DMS114 treated with DMSO at 0.1 percent for 48 hours (cell line): ENCODE results near the gene PLCXD3.

Experiments used
- DNase-seq: peaks from one replicate; lab custom pipeline; 2025; ENCODE audit not compliant: unreplicated experiment; lab: John Stamatoyannopoulos, UW

The PLCXD3 gene

GRCh38 chr5:41415242-41415641 lies 95.2 kb downstream of the PLCXD3 start:
- no peak for DNase-seq

GRCh38 chr5:41414598-41414997 lies 95.8 kb downstream of the PLCXD3 start:
- no peak for DNase-seq

DNA sequence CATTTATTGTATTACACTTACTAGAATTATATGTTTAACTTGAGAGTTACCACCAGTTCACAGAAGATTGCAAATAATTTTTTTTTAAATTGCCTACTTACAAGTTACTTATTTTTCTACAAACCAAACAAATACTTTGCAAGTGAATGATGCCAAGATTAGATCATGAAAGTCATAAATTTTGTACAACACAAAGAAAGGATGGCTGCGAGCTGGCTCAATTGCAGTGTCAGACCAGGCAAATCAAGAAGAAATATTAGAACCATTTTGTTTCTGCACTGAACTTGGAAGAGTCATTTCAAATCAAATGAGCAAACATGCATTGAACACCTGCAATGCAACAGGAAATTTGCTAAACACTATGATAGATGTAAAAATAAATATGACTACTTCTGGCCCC lies 97.3 kb downstream of the PLCXD3 start:
- no peak for DNase-seq

DNA sequence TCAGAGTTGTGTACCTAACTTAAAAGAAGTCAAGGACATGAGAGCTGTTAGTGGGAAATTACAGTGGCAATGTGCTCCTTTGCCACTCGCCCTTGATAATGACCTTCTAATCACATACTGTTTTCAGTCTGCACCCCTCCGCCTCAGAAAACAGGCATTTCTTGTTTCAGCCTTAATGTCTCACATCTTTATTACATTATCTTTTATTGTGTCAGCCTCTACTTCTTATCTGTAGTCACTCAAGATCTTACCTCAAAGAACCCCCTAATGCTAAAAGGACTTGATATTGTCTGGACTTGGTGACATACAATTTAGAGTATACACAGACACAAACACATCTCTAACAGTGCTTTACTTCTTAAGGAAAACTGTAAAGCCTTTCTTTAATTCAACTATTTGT lies 97.9 kb downstream of the PLCXD3 start:
- DNase-seq: no peak

DNA sequence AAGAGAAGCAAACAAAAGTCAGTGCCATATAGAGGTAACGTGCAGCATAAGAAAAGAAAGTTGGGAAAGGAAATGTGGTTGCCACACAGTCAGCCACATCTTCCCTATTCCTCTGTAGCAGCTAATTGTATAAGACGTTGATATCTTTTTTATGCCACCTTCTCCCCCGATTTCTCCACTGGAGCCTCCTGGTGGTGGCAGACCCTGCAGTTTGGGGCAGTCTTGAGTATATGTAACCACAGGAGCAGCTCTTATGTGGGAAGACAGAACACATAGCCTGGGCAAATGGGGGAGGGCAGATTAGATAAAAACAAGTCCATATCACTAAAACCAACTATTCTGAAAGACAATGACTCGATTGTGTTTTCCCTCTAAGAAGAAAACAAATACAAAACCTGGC lies 99.7 kb downstream of the PLCXD3 start:
- no peak for DNase-seq

DNA sequence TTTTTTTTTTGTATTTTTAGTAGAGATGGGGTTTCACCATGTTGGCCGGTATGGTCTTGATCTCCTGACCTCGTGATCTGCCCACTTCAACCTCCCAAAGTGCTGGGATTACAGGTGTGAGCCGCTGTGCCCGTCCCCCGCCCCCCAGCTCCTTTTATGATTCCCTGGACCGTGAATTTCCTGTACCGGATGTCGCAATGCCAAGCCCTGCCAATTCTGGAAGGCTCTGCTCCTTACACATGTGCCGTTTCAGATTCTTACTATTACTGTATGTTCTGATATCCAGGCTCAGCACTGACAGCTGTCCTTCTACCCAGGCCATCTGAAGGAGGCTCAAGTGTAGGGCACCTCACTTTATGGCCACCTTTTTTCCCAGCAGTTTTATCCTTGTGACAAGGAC lies 100.1 kb downstream of the PLCXD3 start:
- no peak for DNase-seq

GRCh38 chr5:41408676-41409443 lies 101.5 kb downstream of the PLCXD3 start:
- DNase-seq: no peak

GRCh38 chr5:41406936-41407335 lies 103.5 kb downstream of the PLCXD3 start:
- no peak for DNase-seq

DNA sequence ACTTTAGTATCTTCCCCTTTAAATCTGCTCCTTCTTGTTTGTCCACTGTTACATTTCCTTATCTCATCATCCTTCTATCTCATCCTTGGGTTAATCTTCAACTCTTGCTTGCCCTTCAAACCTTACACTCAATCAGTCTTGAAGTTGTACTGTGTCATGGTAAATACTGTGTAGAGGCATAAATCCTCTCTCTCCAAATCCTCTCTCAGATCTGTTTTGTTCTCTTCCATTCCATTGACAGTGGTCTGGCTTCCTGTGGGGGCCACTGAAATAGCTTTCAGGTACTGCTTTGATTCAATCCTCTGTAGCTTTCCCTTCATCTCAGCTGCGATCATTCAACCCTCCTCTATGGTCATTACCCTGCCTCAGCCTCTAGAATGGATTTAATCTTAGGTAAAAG lies 104.0 kb downstream of the PLCXD3 start:
- no peak for DNase-seq

DNA sequence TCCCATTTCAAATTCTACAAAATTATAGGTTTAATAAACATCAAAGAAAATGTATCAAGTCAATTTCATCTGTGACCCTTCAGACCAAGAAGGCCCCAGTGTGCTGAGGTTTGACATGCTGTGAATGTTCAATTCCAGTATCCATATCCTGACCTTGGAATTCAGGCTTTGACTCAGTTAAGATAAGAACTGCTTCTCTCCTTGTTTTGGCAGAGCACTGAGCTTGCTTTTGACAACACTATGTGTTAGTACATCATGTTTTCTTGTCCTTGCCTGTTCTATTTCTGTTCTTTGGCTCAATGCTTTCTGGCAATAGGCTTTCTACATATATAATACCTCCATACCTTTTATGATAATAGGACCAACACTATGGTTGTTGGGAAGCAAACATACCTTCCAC lies 105.6 kb downstream of the PLCXD3 start:
- DNase-seq: no peak

DNA sequence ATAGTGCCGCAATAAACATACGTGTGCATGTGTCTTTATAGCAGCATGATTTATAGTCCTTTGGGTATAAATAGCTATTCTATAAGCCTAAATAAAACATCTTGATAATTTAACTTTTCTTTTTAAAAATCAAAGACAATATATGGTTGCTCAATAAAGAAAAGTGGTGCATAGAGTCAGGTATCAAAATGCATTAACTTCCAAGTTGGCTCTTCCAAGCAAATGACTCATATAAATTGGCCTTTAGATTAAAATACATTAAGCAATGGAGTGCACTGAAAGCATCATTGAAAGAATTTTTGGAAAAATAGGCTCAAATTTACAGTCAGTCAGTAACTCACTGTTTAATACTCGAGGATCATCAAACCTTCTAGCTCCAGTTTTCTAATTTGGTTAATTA lies 106.6 kb downstream of the PLCXD3 start:
- DNase-seq: no peak

- DNase-seq: no peak
Measured at GRCh38 chr5:41402845-41403244, 107.6 kb downstream of the PLCXD3 start.

- no peak for DNase-seq
Measured at GRCh38 chr5:41399839-41400238, 110.6 kb downstream of the PLCXD3 start.

DNA sequence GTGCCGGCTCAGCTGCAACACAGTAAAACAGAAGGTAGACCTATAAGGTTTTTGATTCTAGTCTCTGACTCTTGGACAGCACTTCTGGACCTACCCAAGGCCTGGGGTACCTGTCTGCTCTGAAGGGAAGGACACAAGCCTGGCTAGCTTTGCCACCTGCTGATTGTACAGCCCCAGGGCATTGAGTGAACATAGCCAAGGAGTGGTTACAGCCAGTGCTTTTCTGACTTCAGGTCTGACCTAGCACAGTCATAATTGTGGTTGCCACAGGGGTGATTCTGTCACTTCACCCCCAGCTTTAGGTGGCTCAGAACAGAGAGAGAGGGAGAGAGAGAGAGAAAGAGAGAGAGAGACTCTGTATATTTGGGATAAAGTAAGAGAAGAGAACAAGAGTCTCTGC lies 118.4 kb downstream of the PLCXD3 start:
- DNase-seq: no peak

GRCh38 chr5:41374631-41375030 lies 135.8 kb downstream of the PLCXD3 start:
- no peak for DNase-seq

- no peak for DNase-seq
Measured at GRCh38 chr5:41373230-41373629, 137.2 kb downstream of the PLCXD3 start.

DNA sequence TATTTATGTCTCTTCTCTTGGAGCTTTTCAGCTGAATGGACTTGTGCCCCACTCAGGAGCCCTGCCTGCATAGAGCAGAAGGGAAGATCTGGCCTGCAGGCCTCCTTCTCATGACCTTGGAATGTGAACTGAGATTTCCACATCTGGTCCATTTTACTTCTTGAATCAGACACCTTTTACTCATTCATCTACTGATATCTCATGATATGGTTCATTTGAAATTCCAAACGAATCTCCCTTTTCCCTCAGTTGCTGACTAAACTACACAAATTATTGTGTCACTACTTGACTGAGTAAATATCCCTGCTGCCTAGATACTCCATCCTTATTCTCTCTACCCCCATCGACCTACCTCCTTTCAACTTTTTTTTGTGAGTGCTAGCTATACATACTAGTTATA lies 138.7 kb downstream of the PLCXD3 start:
- DNase-seq: no peak

GRCh38 chr5:41370482-41370881 lies 139.9 kb downstream of the PLCXD3 start:
- no peak for DNase-seq

GRCh38 chr5:41369799-41370198 lies 140.6 kb downstream of the PLCXD3 start:
- no peak for DNase-seq

GRCh38 chr5:41368158-41368557 lies 142.2 kb downstream of the PLCXD3 start:
- no peak for DNase-seq

DNA sequence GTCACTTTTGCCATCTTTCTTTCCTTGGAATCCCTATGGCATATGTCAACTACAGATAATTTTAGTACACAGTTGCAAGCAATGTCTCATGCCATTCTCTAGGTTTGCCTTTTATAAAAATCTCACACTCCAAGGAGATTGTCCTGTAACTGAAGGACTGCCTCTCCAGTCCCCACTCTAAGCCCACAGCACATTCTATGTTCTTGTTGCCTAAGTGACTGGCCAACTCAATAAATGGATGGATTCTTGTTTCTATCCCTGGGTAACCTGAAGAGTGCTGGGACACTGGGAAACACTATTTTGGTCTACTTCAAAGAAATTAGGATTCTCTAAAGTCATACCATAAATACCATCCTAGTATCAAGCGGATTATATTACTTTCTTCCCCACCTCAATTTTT lies 145.0 kb downstream of the PLCXD3 start:
- DNase-seq: no peak

DNA sequence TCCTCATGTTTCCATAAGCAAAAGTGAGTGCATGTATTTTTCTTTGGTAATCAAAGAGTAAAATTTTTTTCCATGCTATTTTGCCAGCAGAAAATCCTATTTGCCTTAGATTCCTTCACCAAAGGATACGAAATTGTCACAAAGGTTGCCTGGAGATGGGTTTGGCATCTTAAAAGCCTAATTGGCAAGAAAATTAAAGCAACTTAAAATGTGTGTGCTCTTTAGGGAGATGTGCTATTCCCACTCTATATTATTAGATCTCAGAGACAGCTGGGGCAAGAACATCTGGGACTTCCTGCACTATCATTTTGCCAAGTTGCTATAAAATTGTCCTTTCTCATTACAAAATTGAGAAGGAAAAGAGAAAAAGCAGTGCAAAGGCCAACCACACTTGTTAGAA lies 146.1 kb downstream of the PLCXD3 start:
- DNase-seq: no peak

DNA sequence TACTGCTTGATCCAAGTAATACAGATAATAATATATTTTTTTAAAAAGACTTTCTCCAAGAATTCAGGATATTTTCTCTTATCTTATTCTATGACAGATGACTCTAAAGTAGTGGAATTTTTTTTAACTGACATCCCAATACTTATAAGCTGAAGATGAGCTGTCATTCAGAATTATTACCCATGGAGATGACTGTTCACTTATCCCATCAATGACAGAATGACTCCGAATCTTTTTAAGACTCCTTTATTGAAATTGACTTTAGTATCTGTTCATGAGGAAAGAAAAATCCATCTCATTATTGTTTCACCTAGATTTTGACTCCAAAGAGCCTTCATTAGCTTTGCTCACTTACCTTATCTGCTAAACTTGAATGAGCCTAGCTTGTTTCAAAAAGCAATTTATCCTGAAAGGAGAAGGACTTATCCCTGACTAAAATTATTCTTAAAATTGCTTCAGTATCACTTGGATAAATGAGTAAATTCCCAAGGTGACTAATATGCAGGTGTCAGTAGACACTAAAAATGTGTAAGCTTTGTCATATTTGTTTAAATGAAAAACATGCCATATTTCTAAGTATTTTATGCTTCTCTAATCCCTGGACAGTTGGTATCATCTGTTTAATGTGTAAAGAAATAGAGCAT lies 146.9 kb downstream of the PLCXD3 start:
- DNase-seq: no peak
